ENCODE measurements around the gene S100P. TPM values are rescaled to one million over a fixed set of nuclear protein-coding genes. Genes with fewer than 3 reads are reported as not detected.

S100P gene
- total and polyA plus RNA-seq, 2 donors (not counting 1 experiment from before 2014, with no cell fraction given): 0.07 TPM; not detected in 1

DNA sequence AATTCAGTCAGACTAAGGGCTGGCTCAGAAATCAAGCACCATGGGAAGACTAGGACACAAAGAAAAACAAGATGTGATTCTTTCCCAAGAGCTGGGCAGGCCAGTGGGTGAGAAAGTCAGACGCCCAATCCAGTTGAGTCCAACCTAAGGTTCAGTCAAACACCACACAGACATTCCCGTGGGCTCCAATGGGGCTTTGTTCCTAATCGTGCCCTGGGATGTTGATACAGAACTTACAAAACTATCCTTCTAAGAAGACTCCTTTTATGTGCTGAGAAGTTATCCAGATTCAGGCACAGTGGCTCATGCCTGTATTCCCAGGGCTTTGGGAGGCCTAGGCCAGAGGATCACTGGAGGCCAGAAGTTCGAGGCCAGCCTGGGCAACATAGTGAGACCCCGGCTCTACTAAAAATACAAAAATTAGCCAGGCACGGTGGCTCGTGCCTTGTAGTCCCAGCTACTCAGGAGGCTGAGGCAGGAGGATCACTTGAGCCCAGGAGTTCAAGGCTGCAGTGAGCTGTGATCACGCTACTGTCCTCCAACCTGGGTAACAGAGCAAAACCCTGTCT is 26.0 kb downstream of the S100P start:
- ATAC-seq (ENCODE audit: low read depth): no peak
- no peak overlapping the region for H3K4me3 Mint-ChIP-seq
- Histone ChIP-seq H4K20me1 (ENCODE audit: control insufficient read depth, insufficient read depth, low read length, poor library complexity, severe bottlenecking) (no peaks in the 10 kb centered on the region), H3K4me1 (ENCODE audit: control insufficient read depth in 2 of 2, insufficient read depth in 2 of 2, low read length in 2 of 2) (peaks cover 21 to 33% of the 10 kb centered on the region in 2 donors), H3K27me3 (replicated peaks in 1 of 4; ENCODE audit: control extremely low read depth in 1 of 4, control insufficient read depth in 3 of 4, insufficient read depth in 4 of 4, low read length in 3 of 4) (no peaks in the 10 kb centered on the region), H3K36me3 (replicated peaks in 1 of 2; ENCODE audit: control extremely low read depth in 1 of 2, control insufficient read depth in 1 of 2, extremely low read depth in 1 of 2, insufficient read depth in 2 of 2, low read length in 1 of 2) (no peaks in the 10 kb centered on the region), H2AFZ (ENCODE audit: insufficient read depth, low read depth, low read length, poor library complexity, severe bottlenecking) (no peak overlapping the region), H3K9me3 (ENCODE audit: control extremely low read depth in 1 of 3, control insufficient read depth in 2 of 3, insufficient read depth in 1 of 3, low read length in 2 of 3) (no peaks in the 10 kb centered on the region), H3K27ac (ENCODE audit: low read length in 2 of 2) (no peak overlapping the region), H3K4me3 (ENCODE audit: control extremely low read depth in 1 of 5, extremely low read depth in 1 of 5, insufficient read depth in 1 of 5, low read depth in 2 of 5, low read length in 4 of 5) (no peak overlapping the region), H3K79me2 (ENCODE audit: control insufficient read depth, insufficient read depth, low read length) (peaks cover 43% of the 10 kb centered on the region), H3K4me2 (replicated peaks; ENCODE audit: low read depth, low read length, poor library complexity, severe bottlenecking) (no peak overlapping the region), H3K9ac (ENCODE audit: low read length) (no peak overlapping the region)
- H3K4me1 Mint-ChIP-seq: peaks cover 36% of the 10 kb centered on the region
- DNase-seq: no peak
- POLR2A ChIA-PET: interaction anchor here (0.6 to 1.8 kb wide), 8 partner anchors 10 to 349 kb away, joined by 3 to 7 read pairs (median 3); partner anchors contain the start of genes GRPEL1, MAN2B2, MRFAP1L1 and TBC1D14
- TF ChIP-seq CTCF (IDR thresholded peaks at IDR 0.05) (no peak), EZH2 (IDR thresholded peaks at IDR 0.05; ENCODE audit: borderline replicate concordance, insufficient read depth, low read depth, low read length, poor library complexity, severe bottlenecking) (no peak)
- no peak overlapping the region for H3K27ac Mint-ChIP-seq
- intact Hi-C loops (cut with micrococcal nuclease): loop anchor here (1.0 to 10.0 kb wide), 5 partner anchors 10 to 1083 kb away; partner anchors contain the start of genes KIAA0232 and MRFAP1L1
- 79% methylated on average over 6 of the region's 8 CpGs for WGBS (ENCODE audit: insufficient coverage)
- no peaks in the 10 kb centered on the region for H3K9me3 Mint-ChIP-seq (ENCODE audit: insufficient read depth)
- CTCF ChIA-PET: interaction anchor here (0.7 to 9.7 kb wide), 21 partner anchors 10 to 1083 kb away, joined by 3 to 163 read pairs (median 4); partner anchors contain the start of genes GRPEL1 and MRFAP1L1
- no peaks in the 10 kb centered on the region for H3K27me3 Mint-ChIP-seq

DNA sequence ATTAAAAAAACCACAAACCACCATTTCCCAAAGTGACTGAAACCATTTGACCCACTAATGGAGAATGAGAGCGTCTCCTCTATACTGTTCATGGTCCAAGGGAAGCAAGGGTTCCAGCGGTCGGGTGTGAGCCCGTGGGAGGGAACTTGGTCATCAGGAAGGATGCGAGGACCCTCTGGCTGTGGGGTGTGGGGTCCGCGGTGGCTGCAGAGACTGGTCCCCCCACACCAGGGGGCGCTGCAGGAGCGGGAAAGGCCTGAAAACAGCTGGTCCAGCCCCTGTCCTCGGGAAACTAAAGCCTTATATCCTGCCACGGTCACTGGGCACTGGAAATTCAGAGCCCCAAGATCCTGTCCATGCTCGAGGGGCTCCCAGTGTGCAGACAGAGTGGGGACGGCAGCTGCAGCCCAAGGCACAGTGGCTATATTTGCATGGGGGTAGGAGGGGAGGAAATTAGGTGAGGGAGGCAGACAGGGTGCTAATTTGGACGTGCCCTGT is 26.6 kb downstream of the S100P start:
- WGBS (ENCODE audit: insufficient coverage): under 1% methylated on average over 13 of the region's 14 CpGs
- Histone ChIP-seq H3K4me2 (replicated peaks; ENCODE audit: low read depth, low read length, poor library complexity, severe bottlenecking) (peak overlapping the region; percentile 52), H3K4me1 (ENCODE audit: control insufficient read depth in 2 of 2, insufficient read depth in 2 of 2, low read length in 2 of 2) (peaks cover 20 to 30% of the 10 kb centered on the region in 2 donors), H2AFZ (ENCODE audit: insufficient read depth, low read depth, low read length, poor library complexity, severe bottlenecking) (peak overlapping the region; percentile 54), H3K79me2 (ENCODE audit: control insufficient read depth, insufficient read depth, low read length) (peaks cover 43% of the 10 kb centered on the region), H4K20me1 (ENCODE audit: control insufficient read depth, insufficient read depth, low read length, poor library complexity, severe bottlenecking) (no peaks in the 10 kb centered on the region), H3K27ac (ENCODE audit: low read length in 2 of 2) (no peak overlapping the region), H3K27me3 (replicated peaks in 1 of 4; ENCODE audit: control extremely low read depth in 1 of 4, control insufficient read depth in 3 of 4, insufficient read depth in 4 of 4, low read length in 3 of 4) (no peaks in the 10 kb centered on the region), H3K4me3 (ENCODE audit: control extremely low read depth in 1 of 5, extremely low read depth in 1 of 5, insufficient read depth in 1 of 5, low read depth in 2 of 5, low read length in 4 of 5) (no peak overlapping the region), H3K36me3 (replicated peaks in 1 of 2; ENCODE audit: control extremely low read depth in 1 of 2, control insufficient read depth in 1 of 2, extremely low read depth in 1 of 2, insufficient read depth in 2 of 2, low read length in 1 of 2) (no peaks in the 10 kb centered on the region), H3K9me3 (ENCODE audit: control extremely low read depth in 1 of 3, control insufficient read depth in 2 of 3, insufficient read depth in 1 of 3, low read length in 2 of 3) (no peaks in the 10 kb centered on the region), H3K9ac (ENCODE audit: low read length) (no peak overlapping the region)
- Mint-ChIP-seq H3K27me3 (no peaks in the 10 kb centered on the region), H3K4me3 (no peak overlapping the region), H3K27ac (no peak overlapping the region), H3K4me1 (peaks cover 33% of the 10 kb centered on the region), H3K9me3 (ENCODE audit: insufficient read depth) (no peaks in the 10 kb centered on the region)
- ATAC-seq (ENCODE audit: low read depth) (peak; percentile 34), DNase-seq (peak; percentile 80)
- intact Hi-C loops (cut with micrococcal nuclease): loop anchor here (1.0 kb wide), 3 partner anchors 11 to 154 kb away; partner anchors contain the start of genes KIAA0232 and MRFAP1L1
- ChIA-PET CTCF (interaction anchor here (0.7 to 9.7 kb wide), 29 partner anchors 11 to 1082 kb away, joined by 3 to 163 read pairs (median 4); partner anchors contain the start of genes GRPEL1 and MRFAP1L1), POLR2A (interaction anchor here (0.7 to 1.8 kb wide), 8 partner anchors 10 to 348 kb away, joined by 3 to 7 read pairs (median 3); partner anchors contain the start of genes GRPEL1, MRFAP1, MRFAP1L1 and TBC1D14)
- no peak for TF ChIP-seq EZH2 (IDR thresholded peaks at IDR 0.05; ENCODE audit: borderline replicate concordance, insufficient read depth, low read depth, low read length, poor library complexity, severe bottlenecking)
- peak; percentile 94 for TF ChIP-seq CTCF (IDR thresholded peaks at IDR 0.05)

Data from B cell (primary cell).